Esophagus muscularis mucosa (tissue), 4 donors: ENCODE measurements around the gene ROBO2. TPM values are rescaled to one million over a fixed set of nuclear protein-coding genes. Genes with fewer than 3 reads are reported as not detected.

ENCODE experiments used
- DNase-seq: peaks from one replicate; pipeline ENCODE4 v3.0.0-alpha.2; 2017; ENCODE audit errors: extremely low spot score
- H3K27ac ChIP-seq, 4 donors: fragments of 200-600 bp; sonication (generic); replicated peaks in 1 of 4; 1 replicate in 3 of 4; 2 replicates in 1 of 4; pipeline ENCODE4 v1.5.1; 2016 to 2019; ENCODE audit warnings: mild to moderate bottlenecking in 1 of 4
- H3K27me3 ChIP-seq, 4 donors: fragments of 200-600 bp; sonication (generic); one replicate each; pipeline versions ENCODE4 v1.5.1 to v1.6.0; 2016 to 2019
- H3K36me3 ChIP-seq, 4 donors: fragments of 200-600 bp; sonication (generic); one replicate each; pipeline ENCODE4 v1.5.1; 2016 to 2019
- H3K4me1 ChIP-seq, 4 donors: fragments of 200-600 bp; sonication (generic); one replicate each; pipeline ENCODE4 v1.5.1; 2016 to 2019
- H3K4me3 ChIP-seq, 4 donors: fragments of 200-600 bp; sonication (generic); 1 replicate in 2 of 4; 2 replicates in 2 of 4; pipeline ENCODE4 v1.5.1; 2016 to 2019; ENCODE audit warnings: mild to moderate bottlenecking in 4 of 4, moderate library complexity in 1 of 4
- H3K9me3 ChIP-seq, 4 donors: fragments of 200-600 bp; sonication (generic); 1 replicate in 3 of 4; 2 replicates in 1 of 4; pipeline ENCODE4 v1.5.1; 2016 to 2019
- EP300 ChIP-seq: sonication (generic); formaldehyde crosslinking; IDR thresholded peaks from one replicate; pipeline ENCODE4 v1.6.1; 2017; ENCODE audit warnings: antibody characterized with exemption
- POLR2A ChIP-seq: fragments of 450-650 bp; IDR thresholded peaks from one replicate; pipeline ENCODE4 v1.6.1; 2017; ENCODE audit warnings: antibody characterized with exemption, moderate library complexity, mild to moderate bottlenecking, low read depth
- POLR2AphosphoS5 ChIP-seq, 2 donors: sonication (generic); formaldehyde crosslinking; IDR thresholded peaks; one replicate each; pipeline ENCODE4 v1.6.1; 2017; ENCODE audit warnings: antibody characterized with exemption in 2 of 2
- WGBS: methylation state at CpG from one replicate; pipeline ENCODE4 v1.1.5; 2018; 5-methylcytosine and 5-hydroxymethylcytosine counted together
- intact Hi-C: fragments of 100-400 bp; cut with DNase I; formaldehyde crosslinking; loops from one replicate; pipeline ENCODE4 v1.15.1; 2023
- total RNA-seq, 4 donors: library from RNA; depleted of rRNA; stranded (reverse); fragments of >200 nt; gene quantifications; one replicate each; pipeline versions ENCODE4 v1.1.0 to v1.2.1, GENCODE V29; 2016
- TF ChIP-seq, protein P1 (sequence below), 3 experiments: fragments of 200-600 bp in 2 of 3; fragments of 450-650 bp in 1 of 3; sonication (generic) in 2 of 3; IDR thresholded peaks; one replicate each; pipeline ENCODE4 v1.5.1; 2017 to 2019; ENCODE audit warnings: antibody characterized with exemption in 3 of 3, mild to moderate bottlenecking in 2 of 3, moderate library complexity in 1 of 3

The ROBO2 gene
- total RNA-seq, 4 donors from 2014 or later: 0.83 to 2.1 (median 1.3) TPM

DNA sequence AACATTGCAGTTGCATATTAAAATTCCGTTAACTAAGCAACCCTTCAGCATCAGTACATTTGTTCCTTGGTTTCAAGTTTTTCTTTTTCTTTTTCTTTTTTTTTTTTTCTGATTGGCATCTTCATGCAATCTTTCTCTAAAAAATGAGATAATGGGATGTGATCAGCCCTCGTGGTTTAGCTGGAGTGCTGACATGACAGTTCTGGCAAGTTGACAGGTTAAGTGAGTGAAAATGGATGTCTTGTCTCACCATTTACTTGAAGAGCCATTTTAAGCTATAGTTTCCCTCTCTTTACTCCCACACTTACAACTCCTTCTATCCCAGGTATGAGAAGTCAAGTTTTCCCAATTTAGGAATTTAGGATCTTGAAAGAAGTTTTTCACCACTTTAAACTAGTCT lies 495.2 kb downstream of the ROBO2 start:
- DNase-seq: no peak
- H3K36me3 ChIP-seq: no peaks in the 10 kb centered on the region
- H3K4me1 ChIP-seq: no peaks in the 10 kb centered on the region
- TF ChIP-seq POLR2AphosphoS5 (IDR thresholded peaks at IDR 0.05) (no peak), EP300 (no peak), POLR2A (no peak)
- TF ChIP-seq, protein P1, sequence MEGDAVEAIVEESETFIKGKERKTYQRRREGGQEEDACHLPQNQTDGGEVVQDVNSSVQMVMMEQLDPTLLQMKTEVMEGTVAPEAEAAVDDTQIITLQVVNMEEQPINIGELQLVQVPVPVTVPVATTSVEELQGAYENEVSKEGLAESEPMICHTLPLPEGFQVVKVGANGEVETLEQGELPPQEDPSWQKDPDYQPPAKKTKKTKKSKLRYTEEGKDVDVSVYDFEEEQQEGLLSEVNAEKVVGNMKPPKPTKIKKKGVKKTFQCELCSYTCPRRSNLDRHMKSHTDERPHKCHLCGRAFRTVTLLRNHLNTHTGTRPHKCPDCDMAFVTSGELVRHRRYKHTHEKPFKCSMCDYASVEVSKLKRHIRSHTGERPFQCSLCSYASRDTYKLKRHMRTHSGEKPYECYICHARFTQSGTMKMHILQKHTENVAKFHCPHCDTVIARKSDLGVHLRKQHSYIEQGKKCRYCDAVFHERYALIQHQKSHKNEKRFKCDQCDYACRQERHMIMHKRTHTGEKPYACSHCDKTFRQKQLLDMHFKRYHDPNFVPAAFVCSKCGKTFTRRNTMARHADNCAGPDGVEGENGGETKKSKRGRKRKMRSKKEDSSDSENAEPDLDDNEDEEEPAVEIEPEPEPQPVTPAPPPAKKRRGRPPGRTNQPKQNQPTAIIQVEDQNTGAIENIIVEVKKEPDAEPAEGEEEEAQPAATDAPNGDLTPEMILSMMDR (IDR thresholded peaks at IDR 0.05): no peak
- H3K9me3 ChIP-seq: peaks cover 0 to 6% (median 0%) of the 10 kb centered on the region in 4 donors
- H3K27ac ChIP-seq: no peak overlapping the region
- no peaks in the 10 kb centered on the region for H3K27me3 ChIP-seq
- WGBS: 49% methylated on average over 2 of the region's 2 CpGs
- no peak overlapping the region for H3K4me3 ChIP-seq
- intact Hi-C loops: no loop called here

DNA sequence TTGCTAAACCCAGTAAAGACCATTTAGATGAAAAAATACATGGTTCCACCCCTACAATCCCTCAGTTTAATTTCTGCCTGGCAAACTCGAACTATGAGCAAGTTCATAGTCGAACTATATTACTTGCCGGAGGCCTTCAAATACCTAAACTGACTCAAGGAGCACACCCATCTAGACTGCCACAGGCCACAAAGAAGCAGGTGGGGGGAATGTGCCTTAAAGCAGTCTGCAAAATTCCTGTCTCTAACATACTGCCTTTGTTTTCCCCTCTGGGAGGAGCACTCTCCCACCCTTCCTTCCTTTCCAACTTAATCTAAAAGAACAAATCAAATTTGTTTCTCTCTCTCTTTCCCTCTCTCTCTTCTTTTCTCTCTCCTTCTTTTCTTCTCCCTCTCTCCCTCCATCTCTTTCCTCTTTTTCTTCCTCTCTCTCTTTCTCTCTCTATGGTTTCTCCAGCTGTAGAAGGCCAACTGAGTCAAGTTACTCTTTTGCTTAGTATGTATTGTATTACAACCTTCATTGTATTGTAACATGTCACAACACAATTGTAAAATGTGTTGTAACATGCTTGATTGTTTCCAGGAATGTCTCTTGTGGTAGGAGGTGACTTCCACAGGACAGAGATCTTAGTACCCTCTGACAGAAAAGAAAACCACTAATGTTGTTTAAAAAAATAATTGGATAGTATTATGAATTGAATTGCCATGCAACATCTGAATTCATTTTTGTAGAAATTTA lies 496.3 kb downstream of the ROBO2 start:
- TF ChIP-seq EP300 (no peak), POLR2A (no peak), POLR2AphosphoS5 (IDR thresholded peaks at IDR 0.05) (no peak)
- TF ChIP-seq, protein P1 (IDR thresholded peaks at IDR 0.05): no peak
- no peak for DNase-seq
- Histone ChIP-seq H3K4me3 (no peak overlapping the region), H3K27me3 (no peaks in the 10 kb centered on the region), H3K36me3 (no peaks in the 10 kb centered on the region), H3K27ac (no peak overlapping the region), H3K4me1 (no peaks in the 10 kb centered on the region), H3K9me3 (peaks cover 0 to 6% (median 0%) of the 10 kb centered on the region in 4 donors)
- intact Hi-C loops: no loop called here
- 84% methylated on average over 3 of the region's 3 CpGs for WGBS

DNA sequence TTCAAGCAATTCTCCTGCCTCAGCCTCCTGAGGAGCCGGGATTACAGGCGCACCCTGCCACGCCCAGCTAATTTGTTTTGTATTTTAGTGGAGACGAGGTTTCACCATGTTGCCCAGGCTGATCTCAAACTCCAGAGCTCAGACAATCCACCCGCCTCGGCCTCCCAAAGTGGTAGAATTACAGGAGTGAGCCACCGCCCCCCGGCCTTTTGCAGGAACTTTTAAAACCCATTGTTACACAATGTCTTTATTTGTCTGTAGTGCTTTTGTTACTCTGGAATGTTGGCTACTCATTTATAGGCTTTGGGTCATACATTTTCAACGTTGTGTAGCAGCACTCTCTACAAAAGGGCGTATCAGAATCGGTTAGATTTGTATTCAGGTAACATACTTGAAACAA lies 499.1 kb downstream of the ROBO2 start:
- Histone ChIP-seq H3K4me1 (no peaks in the 10 kb centered on the region), H3K9me3 (no peaks in the 10 kb centered on the region), H3K36me3 (no peaks in the 10 kb centered on the region), H3K27me3 (no peaks in the 10 kb centered on the region), H3K4me3 (no peak overlapping the region), H3K27ac (no peak overlapping the region)
- no peak for DNase-seq
- 96% methylated on average over 11 of the region's 11 CpGs for WGBS
- TF ChIP-seq POLR2AphosphoS5 (IDR thresholded peaks at IDR 0.05) (no peak), POLR2A (no peak), EP300 (no peak)
- TF ChIP-seq, protein P1 (IDR thresholded peaks at IDR 0.05): no peak
- intact Hi-C loops: no loop called here

DNA sequence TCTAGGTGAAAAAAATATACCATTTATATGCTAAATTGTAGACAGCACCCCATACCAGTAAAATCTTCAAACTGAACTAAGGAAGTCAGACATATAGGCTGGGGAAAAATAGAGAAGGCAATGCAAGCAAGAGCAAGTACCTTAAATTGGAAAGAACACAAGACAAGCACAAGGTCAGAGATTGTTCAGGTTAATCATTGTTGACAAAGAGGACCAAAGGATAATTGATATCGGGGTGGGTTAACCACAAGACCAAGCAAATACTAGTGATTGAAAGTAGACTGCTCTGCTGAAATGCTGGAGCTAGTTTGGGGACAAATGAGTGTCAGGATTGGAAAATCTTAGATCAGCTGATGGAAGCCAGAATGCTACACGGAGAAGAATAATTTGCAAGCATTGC lies 499.8 kb downstream of the ROBO2 start:
- intact Hi-C loops: no loop called here
- Histone ChIP-seq H3K4me1 (no peaks in the 10 kb centered on the region), H3K4me3 (no peak overlapping the region), H3K27ac (no peak overlapping the region), H3K27me3 (no peaks in the 10 kb centered on the region), H3K36me3 (no peaks in the 10 kb centered on the region), H3K9me3 (no peaks in the 10 kb centered on the region)
- WGBS: 83% methylated on average over 2 of the region's 2 CpGs
- TF ChIP-seq POLR2AphosphoS5 (IDR thresholded peaks at IDR 0.05) (no peak), EP300 (no peak), POLR2A (no peak)
- TF ChIP-seq, protein P1 (IDR thresholded peaks at IDR 0.05): no peak
- no peak for DNase-seq
